Activated T-helper 1 cell treated with anti-CD3 and anti-CD28 coated beads, Interleukin-12 subunit alpha, Interleukin-12 subunit beta, Interleukin-2, Interleukin-4 antibody, amounts not matched to agents 30 ng/mL and 10 ng/mL and 1 ng/mL, durations not matched to agents 14 hours and 24 hours and 36 hours (primary cell): ENCODE measurements around the gene WNT11. TPM values are rescaled to one million over a fixed set of nuclear protein-coding genes. Genes with fewer than 3 reads are reported as not detected.

Source experiments
- DNase-seq: peaks from one replicate; pipeline ENCODE4 v3.0.0; 2021; ENCODE audit warnings: low spot score
- H3K27ac Mint-ChIP-seq: one replicate; pipeline ENCODE4 v1.8.0; 2021; ENCODE audit warnings: mild to moderate bottlenecking, mixed read lengths
- H3K27me3 Mint-ChIP-seq: one replicate; pipeline ENCODE4 v1.8.0; 2022; ENCODE audit warnings: mild to moderate bottlenecking, moderate library complexity, mixed read lengths; ENCODE audit not compliant: insufficient read depth
- H3K36me3 Mint-ChIP-seq: one replicate; pipeline ENCODE4 v1.8.0; 2021; ENCODE audit warnings: low read depth, mixed read lengths
- H3K4me1 Mint-ChIP-seq: one replicate; pipeline ENCODE4 v1.8.0; 2021; ENCODE audit warnings: low read depth, mixed read lengths
- H3K4me3 Mint-ChIP-seq: one replicate; pipeline ENCODE4 v1.8.0; 2021; ENCODE audit warnings: mild to moderate bottlenecking, moderate library complexity, mixed read lengths
- H3K9me3 Mint-ChIP-seq: one replicate; pipeline ENCODE4 v1.8.0; 2021; ENCODE audit warnings: mixed read lengths
- intact Hi-C: fragments of 100-400 bp; cut with micrococcal nuclease; formaldehyde crosslinking; loops from one replicate; pipeline ENCODE4 v1.15.1; 2024
- total RNA-seq: library from RNA; stranded (reverse); gene quantifications from 2 replicates; pipeline ENCODE4 v1.2.3, GENCODE V29; 2022

Gene WNT11
- total RNA-seq, 1 donor from 2014 or later: 0.39 TPM

GRCh38 chr11:76167590-76167989 lies 38.7 kb downstream of the WNT11 start:
- no peaks in the 10 kb centered on the region for H3K27me3 Mint-ChIP-seq
- no peak overlapping the region for H3K4me3 Mint-ChIP-seq
- no peak overlapping the region for H3K27ac Mint-ChIP-seq
- intact Hi-C loops: no loop called here
- DNase-seq: no peak
- H3K36me3 Mint-ChIP-seq: no peaks in the 10 kb centered on the region
- no peaks in the 10 kb centered on the region for H3K4me1 Mint-ChIP-seq
- H3K9me3 Mint-ChIP-seq: no peaks in the 10 kb centered on the region

GRCh38 chr11:76166314-76166713 lies 40.0 kb downstream of the WNT11 start:
- no peak for DNase-seq
- H3K27me3 Mint-ChIP-seq: no peaks in the 10 kb centered on the region
- no peaks in the 10 kb centered on the region for H3K36me3 Mint-ChIP-seq
- no peak overlapping the region for H3K4me3 Mint-ChIP-seq
- intact Hi-C loops: no loop called here
- no peaks in the 10 kb centered on the region for H3K4me1 Mint-ChIP-seq
- H3K27ac Mint-ChIP-seq: no peak overlapping the region
- no peaks in the 10 kb centered on the region for H3K9me3 Mint-ChIP-seq

DNA sequence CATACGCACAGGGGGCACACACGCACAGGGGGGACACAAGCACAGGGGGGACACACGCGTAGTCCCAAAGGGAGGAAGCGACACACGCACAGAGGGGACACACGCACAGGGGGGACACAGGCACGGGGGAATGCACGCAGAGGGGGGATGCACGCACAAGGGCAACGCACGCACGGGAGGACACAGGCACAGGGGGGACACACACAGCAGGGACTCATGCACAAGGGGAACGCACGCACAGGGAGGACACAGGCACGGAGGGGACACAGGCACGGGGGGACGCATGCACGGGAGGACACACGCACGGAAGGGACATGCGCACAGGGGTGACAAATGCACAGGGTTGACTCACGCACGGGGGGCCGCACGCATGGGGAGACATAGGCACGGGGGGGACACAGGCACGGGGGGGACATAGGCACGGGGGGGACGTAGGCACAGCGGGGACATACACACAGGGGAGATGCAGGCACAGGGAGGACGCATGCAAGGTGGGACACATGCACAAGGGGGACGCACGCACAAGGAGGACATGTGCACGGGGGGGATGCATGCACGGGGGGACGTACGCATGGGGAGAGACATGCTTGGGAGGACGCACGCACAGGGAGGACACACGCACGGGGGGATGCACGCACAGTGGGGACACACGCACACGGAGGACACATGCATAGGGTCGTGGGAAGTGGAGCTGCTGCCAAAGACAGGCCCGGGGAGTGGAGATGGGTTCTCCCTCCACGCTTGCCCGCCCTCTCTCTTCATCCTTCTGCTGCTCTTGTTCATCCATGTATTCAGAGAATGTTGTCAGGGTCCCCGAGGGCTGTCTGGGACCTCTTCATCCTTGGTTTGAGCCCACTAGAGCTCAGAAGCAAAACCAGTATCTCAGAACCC lies 41.2 kb downstream of the WNT11 start:
- no peak overlapping the region for H3K4me3 Mint-ChIP-seq
- H3K27ac Mint-ChIP-seq: no peak overlapping the region

GRCh38 chr11:76164081-76164480 lies 42.2 kb downstream of the WNT11 start:
- DNase-seq: no peak
- Mint-ChIP-seq H3K4me3 (no peak overlapping the region), H3K27ac (no peak overlapping the region), H3K4me1 (no peaks in the 10 kb centered on the region), H3K9me3 (no peaks in the 10 kb centered on the region), H3K27me3 (peaks cover 1% of the 10 kb centered on the region), H3K36me3 (no peaks in the 10 kb centered on the region)
- intact Hi-C loops: no loop called here

More for the DNA sequence above, 41.2 kb downstream of the WNT11 start:
- intact Hi-C loops: no loop called here
- Mint-ChIP-seq H3K36me3 (no peaks in the 10 kb centered on the region), H3K4me1 (no peaks in the 10 kb centered on the region), H3K9me3 (no peaks in the 10 kb centered on the region), H3K27me3 (peaks cover 1% of the 10 kb centered on the region)
- no peak for DNase-seq

DNA sequence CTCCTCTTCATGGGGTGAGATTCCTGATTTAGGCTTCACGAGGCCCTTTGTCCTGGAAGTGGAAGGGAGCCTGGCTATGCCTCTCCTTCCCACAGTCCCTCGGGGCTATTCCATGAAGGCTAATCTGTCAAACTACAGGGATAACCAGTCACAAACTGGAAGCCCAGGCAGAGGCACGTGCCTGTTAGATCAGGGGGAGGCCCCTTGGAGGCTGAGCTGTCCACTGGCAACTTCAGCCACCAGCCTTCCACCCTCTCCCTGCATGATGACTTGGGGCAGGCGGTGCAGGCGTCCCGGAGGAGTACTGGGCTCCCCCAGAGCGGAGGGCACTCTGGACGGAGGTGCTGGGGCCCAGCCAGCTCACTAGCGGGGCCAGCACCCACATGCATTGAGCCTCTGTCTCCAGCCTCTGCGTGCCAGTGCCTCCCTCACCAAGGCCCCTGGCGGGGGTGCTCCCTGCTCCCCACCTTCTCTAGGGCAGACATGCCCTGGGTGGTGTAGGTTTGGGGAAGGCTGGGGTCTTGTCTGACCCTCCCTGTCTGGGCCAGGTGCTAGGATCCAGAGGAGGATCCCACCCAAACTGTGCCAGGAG lies 42.9 kb downstream of the WNT11 start:
- Mint-ChIP-seq H3K9me3 (no peaks in the 10 kb centered on the region), H3K27me3 (peaks cover 1% of the 10 kb centered on the region), H3K4me3 (no peak overlapping the region), H3K4me1 (no peaks in the 10 kb centered on the region), H3K27ac (no peak overlapping the region), H3K36me3 (no peaks in the 10 kb centered on the region)
- intact Hi-C loops: no loop called here
- no peak for DNase-seq

DNA sequence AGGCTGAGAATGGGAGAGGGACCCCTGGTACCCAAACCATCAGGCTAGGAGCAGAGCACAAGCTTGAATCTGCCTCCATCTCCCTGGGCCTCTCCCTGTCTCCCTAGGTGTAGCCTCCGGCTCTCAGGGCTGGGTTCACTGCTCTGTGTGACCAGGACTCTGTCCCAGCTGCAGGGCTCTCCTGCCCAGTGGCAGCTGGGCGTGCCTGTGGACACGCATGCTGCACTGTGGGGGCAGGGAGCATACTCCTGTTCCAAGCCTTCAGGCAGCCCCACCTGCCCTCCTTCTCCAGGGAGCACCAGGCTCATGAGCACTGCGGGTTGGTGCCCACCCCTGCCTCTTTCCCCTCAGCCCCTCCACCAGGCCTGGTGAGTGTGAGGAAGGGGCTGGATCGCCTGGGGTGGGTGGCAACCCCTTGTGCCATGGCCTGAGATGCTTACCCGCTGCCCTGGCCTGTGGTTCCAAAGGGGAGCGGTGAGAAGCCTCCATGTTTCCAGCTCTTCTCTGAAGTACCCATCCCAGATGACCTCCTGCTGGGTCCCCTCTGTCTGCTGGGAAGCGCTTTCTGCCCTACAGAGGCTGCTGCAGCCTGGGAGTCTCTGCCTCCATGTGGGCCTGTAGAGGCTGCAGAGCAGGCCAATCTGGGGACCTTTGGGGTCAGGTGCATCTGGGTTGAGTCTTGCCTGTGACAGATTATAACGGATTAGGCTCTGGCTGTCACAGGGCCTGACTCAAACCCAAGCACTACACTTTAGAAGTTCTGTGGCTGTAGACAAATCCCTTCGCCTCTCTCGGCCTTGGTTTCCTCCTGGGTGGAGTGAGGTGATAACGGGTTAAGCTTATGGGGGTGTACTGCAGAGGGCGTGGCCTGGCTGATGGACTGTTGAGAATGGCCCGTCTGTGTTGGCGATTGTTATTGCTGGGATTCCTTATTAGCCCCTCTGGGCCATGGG lies 43.7 kb downstream of the WNT11 start:
- Mint-ChIP-seq H3K27ac (no peak overlapping the region), H3K4me3 (no peak overlapping the region), H3K27me3 (peaks cover 1% of the 10 kb centered on the region), H3K4me1 (no peaks in the 10 kb centered on the region), H3K36me3 (no peaks in the 10 kb centered on the region), H3K9me3 (no peaks in the 10 kb centered on the region)
- intact Hi-C loops: no loop called here
- no peak for DNase-seq

- DNase-seq: no peak
- intact Hi-C loops: no loop called here
- Mint-ChIP-seq H3K9me3 (no peaks in the 10 kb centered on the region), H3K4me3 (no peak overlapping the region), H3K27me3 (peaks cover 1% of the 10 kb centered on the region), H3K27ac (no peak overlapping the region), H3K36me3 (no peaks in the 10 kb centered on the region), H3K4me1 (no peaks in the 10 kb centered on the region)
Observed at GRCh38 chr11:76161261-76161961, 44.9 kb downstream of the WNT11 start.

- H3K36me3 Mint-ChIP-seq: no peaks in the 10 kb centered on the region
- no peak overlapping the region for H3K4me3 Mint-ChIP-seq
- no peaks in the 10 kb centered on the region for H3K4me1 Mint-ChIP-seq
- H3K27me3 Mint-ChIP-seq: peaks cover 3% of the 10 kb centered on the region
- H3K27ac Mint-ChIP-seq: no peak overlapping the region
- intact Hi-C loops: no loop called here
- no peaks in the 10 kb centered on the region for H3K9me3 Mint-ChIP-seq
- no peak for DNase-seq
Observed at GRCh38 chr11:76160856-76161255, 45.4 kb downstream of the WNT11 start.

DNA sequence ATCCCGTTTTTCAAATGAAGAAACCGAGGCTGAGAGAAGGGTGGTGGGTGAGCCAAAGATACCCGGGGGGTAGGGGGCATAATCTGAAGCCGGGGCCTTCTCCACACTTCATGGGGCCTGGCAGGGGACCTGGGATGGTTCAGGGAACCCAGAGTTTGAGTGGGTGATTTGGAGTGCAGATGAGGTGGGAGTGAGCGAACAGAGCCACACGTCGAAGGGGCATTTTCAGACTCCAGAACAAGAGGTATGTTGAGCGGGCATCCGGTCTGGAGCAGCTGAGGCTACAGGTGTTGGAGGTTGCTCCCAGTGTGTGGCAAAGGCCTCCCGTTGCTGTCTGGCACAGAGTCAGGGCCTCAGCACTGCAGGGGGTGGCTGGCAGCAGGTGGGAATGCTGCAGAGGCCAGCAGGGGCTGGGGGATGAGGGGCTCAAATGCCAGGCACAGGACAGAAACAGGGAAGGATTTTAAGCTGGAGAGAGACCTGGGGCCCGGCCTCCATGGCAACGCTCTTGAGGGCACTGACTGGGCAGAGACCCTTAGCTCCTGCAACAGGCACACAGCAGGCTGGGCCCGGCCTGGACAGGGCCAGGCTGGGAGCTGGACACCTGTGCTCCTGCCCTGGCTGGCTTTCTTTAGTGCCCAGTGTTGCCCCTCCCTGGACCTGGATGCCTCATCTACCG lies 46.2 kb downstream of the WNT11 start:
- Mint-ChIP-seq H3K4me3 (no peak overlapping the region), H3K27ac (no peak overlapping the region)
- intact Hi-C loops: no loop called here

GRCh38 chr11:76159303-76159937 lies 46.9 kb downstream of the WNT11 start:
- Mint-ChIP-seq H3K9me3 (no peaks in the 10 kb centered on the region), H3K36me3 (no peaks in the 10 kb centered on the region), H3K27ac (no peak overlapping the region), H3K27me3 (peaks cover 4% of the 10 kb centered on the region), H3K4me1 (no peaks in the 10 kb centered on the region), H3K4me3 (no peak overlapping the region)
- intact Hi-C loops: no loop called here
- DNase-seq: no peak

More for the DNA sequence above, 46.2 kb downstream of the WNT11 start:
- peaks cover 4% of the 10 kb centered on the region for H3K27me3 Mint-ChIP-seq
- no peaks in the 10 kb centered on the region for H3K9me3 Mint-ChIP-seq
- H3K36me3 Mint-ChIP-seq: no peaks in the 10 kb centered on the region
- no peaks in the 10 kb centered on the region for H3K4me1 Mint-ChIP-seq
- no peak for DNase-seq

GRCh38 chr11:76158394-76159302 lies 47.7 kb downstream of the WNT11 start:
- intact Hi-C loops: no loop called here
- H3K36me3 Mint-ChIP-seq: no peaks in the 10 kb centered on the region

More at GRCh38 chr11:76158394-76159302, 47.7 kb downstream of the WNT11 start:
- Mint-ChIP-seq H3K27ac (no peak overlapping the region), H3K4me1 (peaks cover 2% of the 10 kb centered on the region), H3K4me3 (no peak overlapping the region), H3K27me3 (peaks cover 4% of the 10 kb centered on the region), H3K9me3 (no peaks in the 10 kb centered on the region)
- no peak for DNase-seq
